GM12864 (cell line): ENCODE results near the gene TPPP.

Experiments used
- DNase-seq: peaks from one replicate; pipeline ENCODE4 v3.0.0-alpha.2; 2011; ENCODE audit warnings: low read depth
- H3K4me3 ChIP-seq: 2 replicates; pipeline ENCODE4 v1.5.1; 2011; ENCODE audit warnings: mild to moderate bottlenecking, low read depth, low read length, control low read depth
- TF ChIP-seq, protein P1 (sequence below): IDR thresholded peaks from 2 replicates; pipeline ENCODE4 v1.5.1; 2011; ENCODE audit warnings: low read depth, mild to moderate bottlenecking, moderate library complexity, low read length, control low read depth, inconsistent platforms; ENCODE audit errors: missing control alignments

Gene TPPP

DNA sequence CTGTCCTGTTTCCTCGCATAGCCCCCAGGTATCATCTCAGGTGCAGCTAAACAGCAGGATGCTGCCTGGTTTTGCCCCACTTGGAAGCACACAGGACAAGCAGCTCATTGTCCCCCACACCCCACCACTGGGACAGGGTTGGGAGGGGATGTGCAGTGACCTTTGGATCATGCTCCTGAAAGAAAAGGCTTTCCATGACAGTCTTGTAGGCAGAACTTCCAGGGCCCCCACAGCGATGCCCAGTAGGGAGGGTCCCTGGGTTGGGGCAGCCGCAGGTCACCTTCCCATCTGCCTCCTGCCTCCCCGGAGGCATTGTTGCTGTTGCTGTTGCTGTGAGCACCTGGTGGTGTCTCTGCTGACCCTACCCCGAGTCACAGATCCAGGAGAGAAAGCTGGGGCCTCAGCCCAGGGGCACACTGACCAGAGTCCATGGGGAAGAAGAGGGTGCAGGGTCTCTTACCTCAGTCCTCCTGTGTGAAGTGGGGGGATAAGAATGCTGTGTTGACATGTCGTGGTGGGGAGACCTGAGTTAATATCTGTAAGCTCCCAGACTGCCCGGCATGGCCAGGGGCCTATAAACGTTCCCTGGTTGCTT, 72.5 kb downstream of the TPPP start:
- TF ChIP-seq, protein P1, sequence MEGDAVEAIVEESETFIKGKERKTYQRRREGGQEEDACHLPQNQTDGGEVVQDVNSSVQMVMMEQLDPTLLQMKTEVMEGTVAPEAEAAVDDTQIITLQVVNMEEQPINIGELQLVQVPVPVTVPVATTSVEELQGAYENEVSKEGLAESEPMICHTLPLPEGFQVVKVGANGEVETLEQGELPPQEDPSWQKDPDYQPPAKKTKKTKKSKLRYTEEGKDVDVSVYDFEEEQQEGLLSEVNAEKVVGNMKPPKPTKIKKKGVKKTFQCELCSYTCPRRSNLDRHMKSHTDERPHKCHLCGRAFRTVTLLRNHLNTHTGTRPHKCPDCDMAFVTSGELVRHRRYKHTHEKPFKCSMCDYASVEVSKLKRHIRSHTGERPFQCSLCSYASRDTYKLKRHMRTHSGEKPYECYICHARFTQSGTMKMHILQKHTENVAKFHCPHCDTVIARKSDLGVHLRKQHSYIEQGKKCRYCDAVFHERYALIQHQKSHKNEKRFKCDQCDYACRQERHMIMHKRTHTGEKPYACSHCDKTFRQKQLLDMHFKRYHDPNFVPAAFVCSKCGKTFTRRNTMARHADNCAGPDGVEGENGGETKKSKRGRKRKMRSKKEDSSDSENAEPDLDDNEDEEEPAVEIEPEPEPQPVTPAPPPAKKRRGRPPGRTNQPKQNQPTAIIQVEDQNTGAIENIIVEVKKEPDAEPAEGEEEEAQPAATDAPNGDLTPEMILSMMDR, result no peak
- DNase-seq, result no peak
- H3K4me3 ChIP-seq, result no peak overlapping the region

DNA sequence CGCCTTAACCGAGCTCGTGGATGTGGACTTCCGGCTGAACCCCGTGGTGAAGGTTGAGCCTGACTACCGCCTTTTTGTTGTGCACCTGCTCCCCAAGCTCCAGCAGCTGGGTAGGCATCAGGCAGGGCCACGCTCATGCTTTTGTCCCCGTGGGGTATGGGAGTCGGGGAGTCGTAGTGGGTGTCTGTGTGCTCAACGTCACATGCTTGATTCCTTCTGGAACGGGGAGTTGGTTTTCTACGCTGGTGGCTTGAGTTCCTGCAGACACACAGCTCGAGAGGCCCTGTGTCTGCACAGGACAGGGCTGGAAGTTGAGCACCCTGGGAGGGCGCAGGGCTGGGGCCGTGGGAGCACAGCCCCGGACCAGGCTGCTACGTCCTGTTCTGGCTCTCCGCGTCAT, 73.0 kb downstream of the TPPP start:
- H3K4me3 ChIP-seq, result no peak overlapping the region
- DNase-seq, result no peak
- TF ChIP-seq, protein P1, result no peak

DNA sequence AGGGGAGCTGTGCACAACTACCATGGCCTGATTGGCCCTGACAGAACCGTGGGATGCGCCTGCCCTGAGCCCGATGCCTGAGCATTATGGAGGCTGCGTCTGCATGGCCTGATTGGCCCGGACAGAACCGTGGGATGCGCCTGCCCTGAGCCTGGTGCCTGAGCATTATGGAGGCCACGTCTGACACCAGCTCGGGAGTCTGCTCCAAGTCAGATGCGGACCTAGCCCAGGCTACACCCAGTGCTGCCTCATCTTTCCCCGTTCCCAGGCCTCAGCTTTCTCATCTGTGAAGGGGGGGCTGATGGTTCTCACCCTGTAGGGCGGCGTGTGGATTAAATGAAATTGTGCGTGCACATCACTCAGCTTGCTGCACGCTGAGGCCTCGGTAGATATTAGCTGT, 73.7 kb downstream of the TPPP start:
- TF ChIP-seq, protein P1, result no peak
- no peak for DNase-seq
- H3K4me3 ChIP-seq, result no peak overlapping the region

DNA sequence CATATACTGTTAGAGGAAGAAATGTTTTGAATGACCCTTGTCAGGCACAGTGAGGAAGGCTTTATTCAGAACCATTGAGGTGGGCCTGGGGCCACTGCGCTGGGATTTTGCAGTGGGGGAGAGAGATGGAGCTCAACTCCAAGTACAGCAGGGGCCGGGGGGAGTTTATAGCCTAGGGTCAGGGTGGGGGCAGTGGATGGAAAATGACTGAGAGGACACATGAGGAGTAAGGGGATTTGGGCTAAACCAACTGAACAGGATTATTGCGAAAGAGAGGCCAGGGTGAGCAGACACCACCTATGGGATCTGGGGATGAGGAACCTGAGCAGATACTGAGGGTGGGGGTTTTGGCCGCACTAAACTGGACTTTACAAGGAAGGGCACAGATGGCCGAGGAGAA, 74.7 kb downstream of the TPPP start:
- no peak overlapping the region for H3K4me3 ChIP-seq
- DNase-seq, result no peak
- TF ChIP-seq, protein P1, result no peak

DNA sequence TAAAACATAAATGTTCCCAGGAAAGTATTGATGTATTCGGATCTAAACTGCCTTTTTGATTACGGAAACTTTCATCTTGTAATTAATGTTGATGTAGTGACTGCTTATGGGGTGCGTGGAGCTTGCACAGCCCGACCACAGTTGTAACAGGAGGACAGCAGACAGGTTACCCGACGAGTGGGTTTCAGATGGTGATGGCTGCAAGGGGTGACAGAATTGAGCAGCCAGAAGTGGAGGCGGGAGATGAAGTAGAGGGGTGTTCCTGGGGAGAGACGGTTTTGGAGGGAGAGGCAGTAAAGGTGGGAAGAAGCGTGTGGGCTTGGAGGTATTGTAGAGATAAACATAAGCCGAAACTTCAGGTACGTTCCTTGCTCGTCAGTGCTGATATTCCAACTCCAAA, 75.3 kb downstream of the TPPP start:
- DNase-seq, result no peak
- no peak overlapping the region for H3K4me3 ChIP-seq

DNA sequence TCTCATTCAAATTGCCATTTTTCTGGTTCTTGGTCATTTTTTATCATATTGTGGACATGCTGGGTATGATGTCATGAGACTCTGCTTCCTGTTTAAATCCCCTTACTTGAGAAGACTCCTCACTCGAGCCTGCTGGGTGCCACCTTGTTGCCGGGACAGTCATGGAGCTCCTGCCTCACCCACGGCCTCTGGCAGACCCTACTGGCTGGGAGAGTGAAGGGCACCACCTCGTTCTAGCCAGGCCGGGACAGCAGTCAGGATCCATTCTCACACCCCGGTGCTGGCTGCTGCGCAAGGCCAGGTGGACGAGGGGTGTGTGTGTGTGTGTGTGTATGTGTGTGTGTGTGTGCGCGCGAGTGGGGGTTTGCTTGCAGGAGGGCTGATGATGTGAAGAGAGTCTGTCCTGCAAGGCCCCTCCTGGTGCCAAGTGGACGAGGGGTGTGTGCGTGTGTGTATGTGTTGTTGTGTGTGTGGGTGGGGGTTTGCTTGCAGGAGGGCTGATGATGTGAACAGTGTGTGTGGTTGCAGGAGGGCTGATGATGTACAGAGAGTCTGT, 76.6 kb downstream of the TPPP start:
- DNase-seq, result no peak
- TF ChIP-seq, protein P1, result no peak
- no peak overlapping the region for H3K4me3 ChIP-seq

More for the DNA sequence above, 75.3 kb downstream of the TPPP start:
- TF ChIP-seq, protein P1, result no peak
